Skeletal muscle tissue (tissue), 4 donors: Measurements from ENCODE around the gene DDX47. TPM values are rescaled to one million over a fixed set of nuclear protein-coding genes. Genes with fewer than 3 reads are reported as not detected.
"Not testable (repeated sequence)": the region's sequence is repeated elsewhere in the genome, so short reads cannot be mapped to it uniquely, and the experiment has no call there.

Experiments
- H3K27ac ChIP-seq: one replicate; pipeline ENCODE4 v1.7.0; 2013; ENCODE audit warnings: mild to moderate bottlenecking, low read depth, low read length, inconsistent platforms
- H3K27me3 ChIP-seq, 3 donors: one replicate each; pipeline ENCODE4 v1.7.0; 2013; ENCODE audit warnings: low read length in 3 of 3; ENCODE audit not compliant: control insufficient read depth in 3 of 3, insufficient read depth in 3 of 3
- H3K36me3 ChIP-seq, 3 donors: one replicate each; pipeline ENCODE4 v1.7.0; 2013; ENCODE audit warnings: low read length in 3 of 3; ENCODE audit not compliant: control insufficient read depth in 3 of 3, insufficient read depth in 3 of 3
- H3K4me1 ChIP-seq, 3 donors: one replicate each; pipeline ENCODE4 v1.7.0; 2013; ENCODE audit warnings: low read length in 3 of 3, mild to moderate bottlenecking in 3 of 3; ENCODE audit not compliant: control insufficient read depth in 3 of 3, insufficient read depth in 3 of 3
- H3K4me3 ChIP-seq, 3 donors: one replicate each; pipeline ENCODE4 v1.7.0; 2013; ENCODE audit warnings: low read length in 3 of 3
- H3K9ac ChIP-seq, 3 donors: one replicate each; pipeline ENCODE4 v1.7.0; 2013; ENCODE audit warnings: low read length in 3 of 3, mild to moderate bottlenecking in 3 of 3, moderate library complexity in 2 of 3, low read depth in 1 of 3
- H3K9me3 ChIP-seq, 3 donors: one replicate each; pipeline ENCODE4 v1.7.0; 2013; ENCODE audit warnings: low read length in 3 of 3; ENCODE audit not compliant: control insufficient read depth in 3 of 3
- total RNA-seq: library from RNA; depleted of rRNA; stranded (reverse); fragments of >200 nt; gene quantifications from one replicate; pipeline ENCODE4 v1.2.3, GENCODE V29; 2014
- donor health status: Osteomylitis.

The DDX47 gene
- total RNA-seq, 1 donor from 2014 or later, result 70.5 TPM

GRCh38 chr12:12818701-12819100, 5.6 kb downstream of the DDX47 start:
- H3K9me3 ChIP-seq, result no peaks in the 10 kb centered on the region
- H3K4me3 ChIP-seq, result no peak overlapping the region
- no peak overlapping the region for H3K27ac ChIP-seq
- H3K4me1 ChIP-seq, result peaks cover 17 to 33% (median 19%) of the 10 kb centered on the region in 3 donors
- no peak overlapping the region for H3K9ac ChIP-seq
- H3K27me3 ChIP-seq, result no peaks in the 10 kb centered on the region
- H3K36me3 ChIP-seq, result peaks cover 6 to 30% (median 23%) of the 10 kb centered on the region in 3 donors

- no peaks in the 10 kb centered on the region for H3K27me3 ChIP-seq
- peaks cover 12 to 28% (median 14%) of the 10 kb centered on the region in 3 donors for H3K4me1 ChIP-seq
- H3K27ac ChIP-seq, result no peak overlapping the region
- no peaks in the 10 kb centered on the region for H3K9me3 ChIP-seq
- no peak overlapping the region for H3K9ac ChIP-seq
- no peak overlapping the region for H3K4me3 ChIP-seq
- H3K36me3 ChIP-seq, result peaks cover 6 to 35% (median 27%) of the 10 kb centered on the region in 3 donors
Observed at GRCh38 chr12:12819221-12819620, 6.1 kb downstream of the DDX47 start.

DNA sequence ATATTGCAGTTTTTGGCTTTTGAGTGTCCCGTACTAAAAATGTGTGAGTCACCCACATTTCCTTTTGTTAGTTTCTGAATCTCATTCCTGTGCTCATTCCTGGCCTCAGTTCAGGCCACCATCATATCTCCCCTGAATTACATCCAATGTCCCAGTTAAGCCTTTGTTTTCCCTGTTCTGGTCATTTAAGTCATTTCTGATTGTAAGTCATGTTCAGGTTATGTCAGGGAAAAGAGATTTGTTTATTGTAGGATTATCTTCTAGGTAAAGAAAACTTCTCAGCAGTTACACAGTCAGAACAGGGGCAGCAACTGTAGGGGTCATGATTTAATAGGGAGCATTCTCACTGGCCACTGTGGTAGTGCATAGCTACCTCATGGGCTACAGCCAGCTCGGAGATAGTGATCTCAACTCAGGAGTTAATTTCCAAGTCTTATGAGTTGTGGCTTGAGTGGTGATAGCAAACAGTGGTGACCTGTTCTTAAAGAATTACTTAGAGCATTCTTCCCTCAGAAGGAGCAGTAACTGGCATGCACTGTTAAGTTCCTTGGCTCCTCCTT, 6.7 kb downstream of the DDX47 start:
- no peak overlapping the region for H3K4me3 ChIP-seq
- no peaks in the 10 kb centered on the region for H3K9me3 ChIP-seq
- no peak overlapping the region for H3K27ac ChIP-seq
- H3K27me3 ChIP-seq, result no peaks in the 10 kb centered on the region
- H3K9ac ChIP-seq, result no peak overlapping the region
- peaks cover 7 to 22% (median 10%) of the 10 kb centered on the region in 3 donors for H3K4me1 ChIP-seq
- H3K36me3 ChIP-seq, result peaks cover 11 to 40% (median 33%) of the 10 kb centered on the region in 3 donors

DNA sequence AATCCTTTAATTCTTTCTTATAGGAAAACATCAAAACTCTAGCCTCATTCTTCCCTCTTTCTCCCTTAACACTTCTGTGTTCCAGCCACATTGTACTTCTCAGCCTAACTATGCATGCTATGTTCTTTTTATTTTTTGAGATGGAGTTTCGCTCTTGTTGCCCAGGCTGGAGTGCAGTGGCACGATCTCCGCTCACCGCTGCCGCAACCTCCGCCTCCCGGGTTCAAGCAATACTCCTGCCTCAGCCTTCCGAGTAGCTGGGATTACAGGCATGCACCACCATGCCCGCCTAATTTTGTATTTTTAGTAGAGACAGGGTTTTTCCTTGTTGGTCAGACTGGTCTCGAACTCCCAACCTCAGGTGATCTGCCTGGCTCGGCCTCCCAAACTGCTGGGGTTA, 7.2 kb downstream of the DDX47 start:
- Histone ChIP-seq H3K4me1 (peaks cover 5 to 19% (median 10%) of the 10 kb centered on the region in 3 donors), H3K36me3 (peaks cover 16 to 46% (median 36%) of the 10 kb centered on the region in 3 donors)

GRCh38 chr12:12821975-12822374, 8.8 kb downstream of the DDX47 start:
- H3K27me3 ChIP-seq, result no peaks in the 10 kb centered on the region
- no peaks in the 10 kb centered on the region for H3K9me3 ChIP-seq
- no peak overlapping the region for H3K27ac ChIP-seq
- H3K36me3 ChIP-seq, result peaks cover 28 to 56% (median 52%) of the 10 kb centered on the region in 3 donors
- H3K4me3 ChIP-seq, result no peak overlapping the region
- H3K9ac ChIP-seq, result no peak overlapping the region
- H3K4me1 ChIP-seq, result peaks cover 3 to 10% (median 7%) of the 10 kb centered on the region in 3 donors

More for the DNA sequence above, 7.2 kb downstream of the DDX47 start:
- not testable (repeated sequence) for H3K9me3 ChIP-seq, H3K27ac ChIP-seq, H3K27me3 ChIP-seq, H3K9ac ChIP-seq, H3K4me3 ChIP-seq

GRCh38 chr12:12822886-12823285, 9.7 kb downstream of the DDX47 start:
- Histone ChIP-seq H3K4me3 (no peak overlapping the region), H3K36me3 (peaks cover 34 to 63% (median 61%) of the 10 kb centered on the region in 3 donors), H3K27ac (no peak overlapping the region), H3K27me3 (no peaks in the 10 kb centered on the region), H3K9ac (no peak overlapping the region), H3K9me3 (no peaks in the 10 kb centered on the region), H3K4me1 (peaks cover 3 to 10% (median 7%) of the 10 kb centered on the region in 3 donors)

DNA sequence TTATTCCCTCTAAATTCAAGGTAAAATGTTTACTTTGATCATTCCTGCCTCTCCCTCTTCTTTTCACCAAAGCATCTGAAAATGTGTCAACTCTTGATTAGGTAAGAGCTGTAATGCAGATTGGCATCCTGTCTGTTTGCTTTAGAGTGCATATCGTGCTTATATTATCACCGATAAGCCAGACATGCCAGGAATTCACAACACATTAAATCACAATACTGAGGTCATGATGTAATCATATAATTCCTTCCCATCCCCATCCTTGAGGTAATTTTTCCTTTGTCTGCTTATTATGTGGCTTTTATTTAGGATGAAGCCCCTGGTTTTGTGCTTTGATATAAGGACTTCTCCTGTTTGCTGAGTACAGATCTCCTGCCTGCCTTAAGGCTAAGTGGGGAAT, 10.2 kb downstream of the DDX47 start:
- Histone ChIP-seq H3K27me3 (no peaks in the 10 kb centered on the region), H3K9ac (no peak overlapping the region), H3K36me3 (peaks cover 35 to 67% (median 65%) of the 10 kb centered on the region in 3 donors), H3K27ac (no peak overlapping the region), H3K4me3 (no peak overlapping the region), H3K9me3 (no peaks in the 10 kb centered on the region), H3K4me1 (peaks cover 3 to 10% (median 7%) of the 10 kb centered on the region in 3 donors)

DNA sequence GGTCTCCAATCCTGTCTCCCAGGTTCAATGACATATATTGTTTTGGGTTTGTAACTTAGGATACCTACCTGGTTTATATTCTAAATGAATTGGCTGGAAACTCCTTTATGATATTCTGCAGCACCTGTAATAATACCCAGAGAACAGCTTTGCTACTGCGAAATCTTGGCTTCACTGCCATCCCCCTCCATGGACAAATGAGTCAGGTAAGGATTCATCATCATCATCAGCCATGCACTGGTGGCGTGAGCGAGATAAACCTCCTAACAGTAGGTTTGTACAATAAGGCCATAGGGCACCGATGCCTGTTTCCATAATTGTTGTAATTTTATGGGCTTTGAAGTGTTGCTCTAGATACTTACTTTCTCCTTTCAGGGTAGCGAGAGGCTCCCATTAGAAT, 10.7 kb downstream of the DDX47 start:
- H3K9ac ChIP-seq, result no peak overlapping the region
- no peak overlapping the region for H3K27ac ChIP-seq
- H3K9me3 ChIP-seq, result no peaks in the 10 kb centered on the region
- H3K27me3 ChIP-seq, result no peaks in the 10 kb centered on the region
- no peak overlapping the region for H3K4me3 ChIP-seq
- H3K4me1 ChIP-seq, result peaks cover 3 to 10% (median 7%) of the 10 kb centered on the region in 3 donors
- H3K36me3 ChIP-seq, result peaks cover 39 to 72% (median 70%) of the 10 kb centered on the region in 3 donors

- H3K27ac ChIP-seq, result no peak overlapping the region
- peaks cover 15 to 23% (median 22%) of the 10 kb centered on the region in 3 donors for H3K36me3 ChIP-seq
- H3K9ac ChIP-seq, result no peak overlapping the region
- no peaks in the 10 kb centered on the region for H3K27me3 ChIP-seq
- no peak overlapping the region for H3K4me3 ChIP-seq
- no peaks in the 10 kb centered on the region for H3K4me1 ChIP-seq
- H3K9me3 ChIP-seq, result no peaks in the 10 kb centered on the region
Observed at GRCh38 chr12:12835378-12836146, 22.4 kb downstream of the DDX47 start.

GRCh38 chr12:12836571-12836970, 23.4 kb downstream of the DDX47 start:
- Histone ChIP-seq H3K4me1 (no peaks in the 10 kb centered on the region), H3K4me3 (no peak overlapping the region), H3K9ac (no peak overlapping the region), H3K36me3 (peaks cover 12 to 17% (median 16%) of the 10 kb centered on the region in 3 donors), H3K9me3 (no peaks in the 10 kb centered on the region), H3K27ac (no peak overlapping the region), H3K27me3 (no peaks in the 10 kb centered on the region)
